H9 (cell line): ENCODE measurements around the gene TNKS1BP1. TPM values are rescaled to one million over a fixed set of nuclear protein-coding genes. Genes with fewer than 3 reads are reported as not detected.

ENCODE experiments used
- DNase-seq: peaks from one replicate; pipeline ENCODE4 v3.0.0-alpha.2; 2017
- H2AFZ ChIP-seq: one replicate; pipeline ENCODE4 v1.6.1; 2013; ENCODE audit warnings: mild to moderate bottlenecking, low read length, control low read depth, moderate library complexity
- H2AK5ac ChIP-seq: 2 replicates; pipeline ENCODE4 v1.6.1; 2013; ENCODE audit warnings: low read length, control low read depth, mixed read lengths; ENCODE audit not compliant: insufficient read length
- H2BK120ac ChIP-seq: one replicate; pipeline ENCODE4 v1.6.1; 2013; ENCODE audit warnings: low read depth, mild to moderate bottlenecking, low read length, control low read depth, inconsistent platforms; ENCODE audit not compliant: poor library complexity, severe bottlenecking
- H2BK12ac ChIP-seq: 2 replicates; pipeline ENCODE4 v1.6.1; 2013; ENCODE audit warnings: low read length, control low read depth, mixed read lengths, low read depth; ENCODE audit not compliant: insufficient read length
- H2BK15ac ChIP-seq: 2 replicates; pipeline ENCODE4 v1.6.1; 2013; ENCODE audit warnings: low read depth, low read length, control low read depth
- H2BK20ac ChIP-seq: one replicate; pipeline ENCODE4 v1.6.1; 2013; ENCODE audit warnings: low read depth, mild to moderate bottlenecking, low read length, control low read depth, inconsistent platforms; ENCODE audit not compliant: poor library complexity, severe bottlenecking
- H2BK5ac ChIP-seq: 2 replicates; pipeline ENCODE4 v1.6.1; 2013; ENCODE audit warnings: low read length, control low read depth, mixed read lengths; ENCODE audit not compliant: insufficient read length
- H3K14ac ChIP-seq: 2 replicates; pipeline ENCODE4 v1.6.1; 2013; ENCODE audit warnings: low read length, control low read depth; ENCODE audit not compliant: insufficient read depth
- H3K18ac ChIP-seq: 2 replicates; pipeline ENCODE4 v1.6.1; 2013; ENCODE audit warnings: low read depth, mild to moderate bottlenecking, mixed read lengths, low read length, control low read depth; ENCODE audit not compliant: insufficient read length
- H3K23ac ChIP-seq: 2 replicates; pipeline ENCODE4 v1.6.1; 2013; ENCODE audit warnings: low read length, control low read depth, mixed read lengths, low read depth; ENCODE audit not compliant: insufficient read length
- H3K23me2 ChIP-seq: 2 replicates; pipeline ENCODE4 v1.6.1; 2013; ENCODE audit warnings: low read depth, mild to moderate bottlenecking, mixed read lengths, low read length, control low read depth; ENCODE audit not compliant: insufficient read length, poor library complexity, severe bottlenecking
- H3K27ac ChIP-seq: 2 replicates; pipeline ENCODE4 v1.5.1; 2013; ENCODE audit warnings: low read length, control low read depth, mixed read lengths, low read depth; ENCODE audit not compliant: insufficient read length
- H3K27me3 ChIP-seq: 2 replicates; pipeline ENCODE4 v1.6.1; 2013; ENCODE audit warnings: low read length, control low read depth, inconsistent platforms; ENCODE audit not compliant: insufficient read depth
- H3K4ac ChIP-seq: 2 replicates; pipeline ENCODE4 v1.6.1; 2013; ENCODE audit warnings: low read depth, mild to moderate bottlenecking, control low read depth, inconsistent platforms, low read length, moderate library complexity
- H3K4me1 ChIP-seq: 2 replicates; pipeline ENCODE4 v1.6.1; 2013; ENCODE audit warnings: low read length, control low read depth, inconsistent platforms; ENCODE audit not compliant: insufficient read depth
- H3K4me2 ChIP-seq: 2 replicates; pipeline ENCODE4 v1.6.1; 2013; ENCODE audit warnings: low read length, control low read depth, mixed read lengths; ENCODE audit not compliant: insufficient read length, insufficient read depth
- H3K56ac ChIP-seq: 2 replicates; pipeline ENCODE4 v1.6.1; 2013; ENCODE audit warnings: low read depth, mild to moderate bottlenecking, mixed read lengths, low read length, control low read depth; ENCODE audit not compliant: insufficient read length
- H3K79me1 ChIP-seq: 2 replicates; pipeline ENCODE4 v1.6.1; 2013; ENCODE audit warnings: low read depth, mild to moderate bottlenecking, moderate library complexity, low read length, control low read depth, inconsistent platforms; ENCODE audit not compliant: insufficient read depth, poor library complexity, severe bottlenecking
- H3K79me2 ChIP-seq: 2 replicates; pipeline ENCODE4 v1.6.1; 2013; ENCODE audit warnings: low read length, control low read depth, inconsistent platforms; ENCODE audit not compliant: insufficient read depth
- H3K9ac ChIP-seq: 2 replicates; pipeline ENCODE4 v1.6.1; 2013; ENCODE audit warnings: low read length, control low read depth, mixed read lengths; ENCODE audit not compliant: insufficient read length; ENCODE audit errors: extremely low read depth
- H3K9me3 ChIP-seq: one replicate; pipeline ENCODE4 v1.6.1; 2013; ENCODE audit warnings: low read depth, low read length, inconsistent platforms; ENCODE audit not compliant: control insufficient read depth
- H3T11ph ChIP-seq: one replicate; pipeline ENCODE4 v1.6.1; 2013; ENCODE audit warnings: mild to moderate bottlenecking, low read length, control low read depth, inconsistent platforms
- H4K20me1 ChIP-seq: one replicate; pipeline ENCODE4 v1.6.1; 2013; ENCODE audit not compliant: control insufficient read depth, insufficient read length, insufficient read depth
- H4K5ac ChIP-seq: 2 replicates; pipeline ENCODE4 v1.6.1; 2013; ENCODE audit warnings: low read depth, mild to moderate bottlenecking, mixed read lengths, low read length, control low read depth; ENCODE audit not compliant: insufficient read length
- H4K8ac ChIP-seq: replicated peaks from 2 replicates; pipeline ENCODE4 v1.6.1; 2013; ENCODE audit warnings: low read length, control low read depth, mixed read lengths, low read depth; ENCODE audit not compliant: insufficient read length
- H4K91ac ChIP-seq: 2 replicates; pipeline ENCODE4 v1.6.1; 2013; ENCODE audit warnings: low read depth, mild to moderate bottlenecking, moderate library complexity, mixed read lengths, low read length, control low read depth; ENCODE audit not compliant: insufficient read length
- H3K27ac Mint-ChIP-seq, 3 experiments: 2 replicates in 2 of 3; 3 replicates in 1 of 3; pipeline ENCODE4 v1.8.0; 2020 to 2021; ENCODE audit warnings: mixed read lengths in 3 of 3, mild to moderate bottlenecking in 1 of 3, moderate library complexity in 1 of 3
- H3K27me3 Mint-ChIP-seq: 2 replicates; pipeline ENCODE4 v1.8.0; 2021; ENCODE audit warnings: low read depth, mild to moderate bottlenecking, moderate library complexity, mixed read lengths
- H3K36me3 Mint-ChIP-seq, 3 experiments: 2 replicates in 2 of 3; 3 replicates in 1 of 3; pipeline ENCODE4 v1.8.0; 2020 to 2021; ENCODE audit warnings: low read depth in 3 of 3, mixed read lengths in 3 of 3; ENCODE audit not compliant: insufficient read depth in 1 of 3
- H3K4me1 Mint-ChIP-seq, 2 experiments: 2 replicates each; pipeline ENCODE4 v1.8.0; 2020; ENCODE audit warnings: mixed read lengths in 2 of 2
- H3K4me3 Mint-ChIP-seq, 2 experiments: 2 replicates in 1 of 2; 3 replicates in 1 of 2; pipeline ENCODE4 v1.8.0; 2020 to 2021; ENCODE audit warnings: mild to moderate bottlenecking in 2 of 2, mixed read lengths in 2 of 2, moderate library complexity in 1 of 2
- H3K9me3 Mint-ChIP-seq, 2 experiments: 2 replicates in 1 of 2; 3 replicates in 1 of 2; pipeline ENCODE4 v1.8.0; 2020; ENCODE audit warnings: mild to moderate bottlenecking in 2 of 2, mixed read lengths in 2 of 2, moderate library complexity in 1 of 2
- CTCF ChIP-seq: fragments of 200-600 bp; sonication (generic); conservative IDR thresholded peaks from 3 replicates; pipeline ENCODE4 v1.8.0; 2021; ENCODE audit warnings: antibody characterized with exemption, mild to moderate bottlenecking
- total RNA-seq: library from RNA; stranded (reverse); gene quantifications from 2 replicates; pipeline ENCODE4 v1.2.1, GENCODE V29; 2021

The TNKS1BP1 gene
- total RNA-seq, 1 experiment from 2014 or later, result 130 TPM

- H3K18ac ChIP-seq, result no peak overlapping the region
- no peak overlapping the region for H3K23ac ChIP-seq
- H3K9ac ChIP-seq, result no peak overlapping the region
- H3K56ac ChIP-seq, result no peak overlapping the region
- no peaks in the 10 kb centered on the region for H3K4me1 ChIP-seq
- H3K27ac Mint-ChIP-seq, result no peak overlapping the region
- H3K14ac ChIP-seq, result no peak overlapping the region
- H3K4me1 Mint-ChIP-seq, result peaks cover 9% of the 10 kb centered on the region in 2 experiments
- H3K27me3 ChIP-seq, result no peaks in the 10 kb centered on the region
- H3K9me3 Mint-ChIP-seq, result no peaks in the 10 kb centered on the region
- no peak overlapping the region for H3K4me3 Mint-ChIP-seq
- no peak overlapping the region for H4K91ac ChIP-seq
- no peak overlapping the region for H2BK15ac ChIP-seq
- H3K9me3 ChIP-seq, result no peaks in the 10 kb centered on the region
- no peak overlapping the region for H4K5ac ChIP-seq
- H3T11ph ChIP-seq, result no peak overlapping the region
- H2BK120ac ChIP-seq, result no peak overlapping the region
- no peak overlapping the region for H2AFZ ChIP-seq
- H2BK12ac ChIP-seq, result no peak overlapping the region
- DNase-seq, result no peak
- no peak overlapping the region for H2AK5ac ChIP-seq
- H4K20me1 ChIP-seq, result no peaks in the 10 kb centered on the region
- H3K23me2 ChIP-seq, result no peaks in the 10 kb centered on the region
- H3K4me2 ChIP-seq, result no peak overlapping the region
- H3K27ac ChIP-seq, result no peak overlapping the region
- no peak overlapping the region for H2BK5ac ChIP-seq
- no peak overlapping the region for H3K4ac ChIP-seq
- TF ChIP-seq CTCF, result no peak
- H3K79me2 ChIP-seq, result no peaks in the 10 kb centered on the region
- H3K36me3 Mint-ChIP-seq, result no peaks in the 10 kb centered on the region
- H2BK20ac ChIP-seq, result no peak overlapping the region
- H4K8ac ChIP-seq, result no peak overlapping the region
- H3K27me3 Mint-ChIP-seq, result peaks cover 14% of the 10 kb centered on the region
- H3K79me1 ChIP-seq, result no peaks in the 10 kb centered on the region
These were observed 46.2 kb upstream of the TNKS1BP1 start for GRCh38 chr11:57370941-57371340.
